ENCODE results near the gene PHLPP2. TPM values are rescaled to one million over a fixed set of nuclear protein-coding genes. Genes with fewer than 3 reads are reported as not detected.

The PHLPP2 gene
- total and polyA plus RNA-seq, 10 of the 15 experiments (the other 5 are each of a cell fraction or from before 2014, with no cell fraction given) = 1.0 to 13.2 (median 7.0) TPM

DNA sequence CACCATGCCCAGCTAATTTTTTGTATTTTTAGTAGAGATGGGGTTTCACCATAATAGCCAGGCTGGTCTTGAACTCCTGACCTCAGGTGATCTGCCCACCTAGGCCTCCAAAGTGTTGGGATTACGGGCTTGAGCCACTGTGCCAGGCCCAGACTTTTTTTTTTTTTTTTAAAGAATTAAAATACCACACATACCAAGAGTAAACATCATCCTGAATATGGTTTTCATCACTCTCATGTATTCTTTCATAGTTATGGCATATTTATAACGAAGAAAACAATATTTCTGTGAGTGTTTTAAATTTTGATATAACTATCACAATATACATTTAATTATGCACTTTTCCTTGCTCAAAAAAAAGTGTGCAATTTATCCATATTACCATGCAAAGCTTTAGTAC lies 50.3 kb downstream of the PHLPP2 start:
- no peak for DNase-seq (ENCODE audit: low read depth, low spot score)
- Histone ChIP-seq H3K4me1 (ENCODE audit: control insufficient read depth, insufficient read depth, low read length) (no peaks in the 10 kb centered on the region), H3K4me2 (ENCODE audit: control insufficient read depth, insufficient read depth) (no peak overlapping the region), H3K79me2 (ENCODE audit: control insufficient read depth, insufficient read depth, low read length) (no peaks in the 10 kb centered on the region), H3K4me3 (no peak overlapping the region), H3K36me3 (ENCODE audit: control insufficient read depth in 2 of 2, insufficient read depth in 2 of 2, low read length in 1 of 2) (no peaks in the 10 kb centered on the region; a peak in 2 of 4 replicates), H3K27ac (ENCODE audit: control insufficient read depth, insufficient read depth) (no peak overlapping the region), H3K9me3 (replicated peaks; ENCODE audit: control insufficient read depth, insufficient read depth, low read length) (no peaks in the 10 kb centered on the region; the same call in 2 of the 3 replicates), H2AFZ (ENCODE audit: control insufficient read depth, low read depth, low read length) (no peak overlapping the region), H3K9ac (ENCODE audit: control insufficient read depth, insufficient read depth, low read length) (no peak overlapping the region), H4K20me1 (ENCODE audit: control insufficient read depth, insufficient read depth) (no peaks in the 10 kb centered on the region), H3K27me3 (replicated peaks in 1 of 2; ENCODE audit: control insufficient read depth in 2 of 2, insufficient read depth in 2 of 2, low read length in 1 of 2) (no peaks in the 10 kb centered on the region)
- ChIA-PET RAD21 (ENCODE audit: unreplicated experiment) (no interaction called here), POLR2A (no interaction called here), CTCF (no interaction called here), SMC1A (ENCODE audit: uncharacterized antibody, unreplicated experiment) (interaction anchor here (1.1 to 2.0 kb wide), 5 partner anchors 8 to 287 kb away, joined by 3 to 6 read pairs (median 3); no protein-coding TSS in a partner anchor)
- BruUV-seq (replicated peaks) = no TSS peak
- intact Hi-C loops (cut with micrococcal nuclease; ENCODE audit: unreplicated experiment) = no loop called here
- no peak for ATAC-seq
- TF ChIP-seq BACH1 (IDR thresholded peaks at IDR 0.05; ENCODE audit: borderline replicate concordance) = no peak
- TF ChIP-seq BRCA1 (IDR thresholded peaks at IDR 0.05; ENCODE audit: low read depth, low read length) = no peak
- TF ChIP-seq RUNX3 (IDR thresholded peaks at IDR 0.05; ENCODE audit: low read length) = no peak
- no peak for TF ChIP-seq RELA (IDR thresholded peaks at IDR 0.05; ENCODE audit: borderline replicate concordance, partially characterized antibody)
- TF ChIP-seq, protein P1, sequence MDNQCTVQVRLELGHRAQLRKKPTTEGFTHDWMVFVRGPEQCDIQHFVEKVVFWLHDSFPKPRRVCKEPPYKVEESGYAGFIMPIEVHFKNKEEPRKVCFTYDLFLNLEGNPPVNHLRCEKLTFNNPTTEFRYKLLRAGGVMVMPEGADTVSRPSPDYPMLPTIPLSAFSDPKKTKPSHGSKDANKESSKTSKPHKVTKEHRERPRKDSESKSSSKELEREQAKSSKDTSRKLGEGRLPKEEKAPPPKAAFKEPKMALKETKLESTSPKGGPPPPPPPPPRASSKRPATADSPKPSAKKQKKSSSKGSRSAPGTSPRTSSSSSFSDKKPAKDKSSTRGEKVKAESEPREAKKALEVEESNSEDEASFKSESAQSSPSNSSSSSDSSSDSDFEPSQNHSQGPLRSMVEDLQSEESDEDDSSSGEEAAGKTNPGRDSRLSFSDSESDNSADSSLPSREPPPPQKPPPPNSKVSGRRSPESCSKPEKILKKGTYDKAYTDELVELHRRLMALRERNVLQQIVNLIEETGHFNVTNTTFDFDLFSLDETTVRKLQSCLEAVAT (IDR thresholded peaks at IDR 0.05) = no peak
- TF ChIP-seq, protein P2, sequence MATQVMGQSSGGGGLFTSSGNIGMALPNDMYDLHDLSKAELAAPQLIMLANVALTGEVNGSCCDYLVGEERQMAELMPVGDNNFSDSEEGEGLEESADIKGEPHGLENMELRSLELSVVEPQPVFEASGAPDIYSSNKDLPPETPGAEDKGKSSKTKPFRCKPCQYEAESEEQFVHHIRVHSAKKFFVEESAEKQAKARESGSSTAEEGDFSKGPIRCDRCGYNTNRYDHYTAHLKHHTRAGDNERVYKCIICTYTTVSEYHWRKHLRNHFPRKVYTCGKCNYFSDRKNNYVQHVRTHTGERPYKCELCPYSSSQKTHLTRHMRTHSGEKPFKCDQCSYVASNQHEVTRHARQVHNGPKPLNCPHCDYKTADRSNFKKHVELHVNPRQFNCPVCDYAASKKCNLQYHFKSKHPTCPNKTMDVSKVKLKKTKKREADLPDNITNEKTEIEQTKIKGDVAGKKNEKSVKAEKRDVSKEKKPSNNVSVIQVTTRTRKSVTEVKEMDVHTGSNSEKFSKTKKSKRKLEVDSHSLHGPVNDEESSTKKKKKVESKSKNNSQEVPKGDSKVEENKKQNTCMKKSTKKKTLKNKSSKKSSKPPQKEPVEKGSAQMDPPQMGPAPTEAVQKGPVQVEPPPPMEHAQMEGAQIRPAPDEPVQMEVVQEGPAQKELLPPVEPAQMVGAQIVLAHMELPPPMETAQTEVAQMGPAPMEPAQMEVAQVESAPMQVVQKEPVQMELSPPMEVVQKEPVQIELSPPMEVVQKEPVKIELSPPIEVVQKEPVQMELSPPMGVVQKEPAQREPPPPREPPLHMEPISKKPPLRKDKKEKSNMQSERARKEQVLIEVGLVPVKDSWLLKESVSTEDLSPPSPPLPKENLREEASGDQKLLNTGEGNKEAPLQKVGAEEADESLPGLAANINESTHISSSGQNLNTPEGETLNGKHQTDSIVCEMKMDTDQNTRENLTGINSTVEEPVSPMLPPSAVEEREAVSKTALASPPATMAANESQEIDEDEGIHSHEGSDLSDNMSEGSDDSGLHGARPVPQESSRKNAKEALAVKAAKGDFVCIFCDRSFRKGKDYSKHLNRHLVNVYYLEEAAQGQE (IDR thresholded peaks at IDR 0.05; ENCODE audit: low read depth, low read length) = no peak
- TF ChIP-seq NFXL1 (IDR thresholded peaks at IDR 0.05; ENCODE audit: borderline replicate concordance) = no peak
- TF ChIP-seq DPF2 (IDR thresholded peaks at IDR 0.05) = no peak
- TF ChIP-seq, protein P3, sequence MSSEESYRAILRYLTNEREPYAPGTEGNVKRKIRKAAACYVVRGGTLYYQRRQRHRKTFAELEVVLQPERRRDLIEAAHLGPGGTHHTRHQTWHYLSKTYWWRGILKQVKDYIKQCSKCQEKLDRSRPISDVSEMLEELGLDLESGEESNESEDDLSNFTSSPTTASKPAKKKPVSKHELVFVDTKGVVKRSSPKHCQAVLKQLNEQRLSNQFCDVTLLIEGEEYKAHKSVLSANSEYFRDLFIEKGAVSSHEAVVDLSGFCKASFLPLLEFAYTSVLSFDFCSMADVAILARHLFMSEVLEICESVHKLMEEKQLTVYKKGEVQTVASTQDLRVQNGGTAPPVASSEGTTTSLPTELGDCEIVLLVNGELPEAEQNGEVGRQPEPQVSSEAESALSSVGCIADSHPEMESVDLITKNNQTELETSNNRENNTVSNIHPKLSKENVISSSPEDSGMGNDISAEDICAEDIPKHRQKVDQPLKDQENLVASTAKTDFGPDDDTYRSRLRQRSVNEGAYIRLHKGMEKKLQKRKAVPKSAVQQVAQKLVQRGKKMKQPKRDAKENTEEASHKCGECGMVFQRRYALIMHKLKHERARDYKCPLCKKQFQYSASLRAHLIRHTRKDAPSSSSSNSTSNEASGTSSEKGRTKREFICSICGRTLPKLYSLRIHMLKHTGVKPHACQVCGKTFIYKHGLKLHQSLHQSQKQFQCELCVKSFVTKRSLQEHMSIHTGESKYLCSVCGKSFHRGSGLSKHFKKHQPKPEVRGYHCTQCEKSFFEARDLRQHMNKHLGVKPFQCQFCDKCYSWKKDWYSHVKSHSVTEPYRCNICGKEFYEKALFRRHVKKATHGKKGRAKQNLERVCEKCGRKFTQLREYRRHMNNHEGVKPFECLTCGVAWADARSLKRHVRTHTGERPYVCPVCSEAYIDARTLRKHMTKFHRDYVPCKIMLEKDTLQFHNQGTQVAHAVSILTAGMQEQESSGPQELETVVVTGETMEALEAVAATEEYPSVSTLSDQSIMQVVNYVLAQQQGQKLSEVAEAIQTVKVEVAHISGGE (CRISPR knock-in tag; IDR thresholded peaks at IDR 0.05) = no peak
- TF ChIP-seq, protein P4, sequence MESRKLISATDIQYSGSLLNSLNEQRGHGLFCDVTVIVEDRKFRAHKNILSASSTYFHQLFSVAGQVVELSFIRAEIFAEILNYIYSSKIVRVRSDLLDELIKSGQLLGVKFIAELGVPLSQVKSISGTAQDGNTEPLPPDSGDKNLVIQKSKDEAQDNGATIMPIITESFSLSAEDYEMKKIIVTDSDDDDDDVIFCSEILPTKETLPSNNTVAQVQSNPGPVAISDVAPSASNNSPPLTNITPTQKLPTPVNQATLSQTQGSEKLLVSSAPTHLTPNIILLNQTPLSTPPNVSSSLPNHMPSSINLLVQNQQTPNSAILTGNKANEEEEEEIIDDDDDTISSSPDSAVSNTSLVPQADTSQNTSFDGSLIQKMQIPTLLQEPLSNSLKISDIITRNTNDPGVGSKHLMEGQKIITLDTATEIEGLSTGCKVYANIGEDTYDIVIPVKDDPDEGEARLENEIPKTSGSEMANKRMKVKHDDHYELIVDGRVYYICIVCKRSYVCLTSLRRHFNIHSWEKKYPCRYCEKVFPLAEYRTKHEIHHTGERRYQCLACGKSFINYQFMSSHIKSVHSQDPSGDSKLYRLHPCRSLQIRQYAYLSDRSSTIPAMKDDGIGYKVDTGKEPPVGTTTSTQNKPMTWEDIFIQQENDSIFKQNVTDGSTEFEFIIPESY (IDR thresholded peaks at IDR 0.05) = no peak
- 95% methylated on average over 2 of the region's 2 CpGs for WGBS (ENCODE audit: insufficient coverage, insufficient replicate concordance, low lambda C conversion rate, missing lambda C conversion rate)
- FAIRE-seq = no peak
- in situ Hi-C loops (cut with MboI) = no loop called here

Data from GM12878 (cell line).